Cerebellar nuclear complex (tissue), 1 donor: ENCODE measurements around the gene NAP1L3.

Experiments
- DNase-seq, 2 experiments: peaks; one replicate each; lab custom pipeline; 2025; lab: John Stamatoyannopoulos, UW

Gene NAP1L3, protein sequence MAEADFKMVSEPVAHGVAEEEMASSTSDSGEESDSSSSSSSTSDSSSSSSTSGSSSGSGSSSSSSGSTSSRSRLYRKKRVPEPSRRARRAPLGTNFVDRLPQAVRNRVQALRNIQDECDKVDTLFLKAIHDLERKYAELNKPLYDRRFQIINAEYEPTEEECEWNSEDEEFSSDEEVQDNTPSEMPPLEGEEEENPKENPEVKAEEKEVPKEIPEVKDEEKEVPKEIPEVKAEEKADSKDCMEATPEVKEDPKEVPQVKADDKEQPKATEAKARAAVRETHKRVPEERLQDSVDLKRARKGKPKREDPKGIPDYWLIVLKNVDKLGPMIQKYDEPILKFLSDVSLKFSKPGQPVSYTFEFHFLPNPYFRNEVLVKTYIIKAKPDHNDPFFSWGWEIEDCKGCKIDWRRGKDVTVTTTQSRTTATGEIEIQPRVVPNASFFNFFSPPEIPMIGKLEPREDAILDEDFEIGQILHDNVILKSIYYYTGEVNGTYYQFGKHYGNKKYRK

DNA sequence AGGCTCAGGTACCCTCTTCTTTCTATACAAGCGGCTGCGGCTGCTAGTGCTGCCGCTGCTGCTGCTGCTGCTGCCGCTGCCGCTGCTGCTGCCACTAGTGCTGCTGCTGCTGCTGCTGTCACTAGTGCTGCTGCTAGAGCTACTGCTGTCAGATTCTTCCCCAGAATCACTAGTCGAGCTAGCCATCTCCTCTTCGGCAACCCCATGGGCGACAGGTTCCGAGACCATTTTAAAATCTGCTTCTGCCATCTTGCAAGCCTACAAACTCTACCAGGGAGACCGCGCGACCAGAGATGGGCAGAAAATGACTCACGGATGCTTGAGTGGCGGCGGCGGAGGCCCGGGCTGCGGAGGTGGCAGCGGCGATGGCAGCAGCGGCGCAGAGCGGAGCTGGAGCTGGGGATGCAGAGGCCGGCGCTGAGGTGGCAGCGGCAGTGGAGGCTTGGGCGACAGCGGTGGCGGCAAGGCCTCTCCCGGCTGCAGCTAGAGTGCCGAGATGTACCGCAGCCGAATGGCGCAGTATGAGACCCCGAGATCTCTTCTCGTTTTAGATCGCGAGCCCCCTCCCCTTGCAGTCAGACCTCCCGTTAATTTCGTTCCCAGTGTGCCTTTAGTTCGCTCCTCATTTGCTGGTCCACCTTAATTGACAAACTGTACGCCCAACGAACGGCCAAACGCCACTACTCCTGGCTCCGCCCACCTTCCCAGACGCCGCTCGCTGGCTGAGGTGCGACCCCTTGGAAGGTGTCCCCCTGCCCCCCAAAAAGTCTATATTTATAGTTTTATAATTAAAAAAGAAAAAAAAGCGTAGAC, at the start of gene NAP1L3:
NAP1L3 (minus strand) TSS at position 523 of the 813 bp plus-strand sequence; CDS start at position 249, 274 bp downstream.
- DNase-seq = peak; percentile 11 to 59

DNA sequence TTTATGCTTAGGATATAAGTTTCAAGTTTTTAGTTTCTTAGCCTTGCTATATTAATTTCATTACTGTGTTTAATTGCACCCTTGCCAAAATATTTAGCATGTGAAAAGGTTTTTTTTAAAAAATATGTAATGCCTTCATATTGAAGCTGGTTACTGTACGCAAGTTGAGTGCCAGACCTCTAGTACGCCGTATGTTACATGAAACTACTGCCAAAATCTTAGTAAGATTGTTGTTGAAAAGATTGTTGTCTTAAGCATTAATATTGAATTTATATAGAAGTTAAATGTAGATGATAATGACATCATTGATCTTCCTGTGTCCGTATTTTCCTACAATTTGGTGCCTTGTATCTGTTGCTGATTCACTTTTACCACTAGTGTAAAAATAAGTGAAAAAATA, 37.7 kb upstream of the NAP1L3 start:
- no peak for DNase-seq

DNA sequence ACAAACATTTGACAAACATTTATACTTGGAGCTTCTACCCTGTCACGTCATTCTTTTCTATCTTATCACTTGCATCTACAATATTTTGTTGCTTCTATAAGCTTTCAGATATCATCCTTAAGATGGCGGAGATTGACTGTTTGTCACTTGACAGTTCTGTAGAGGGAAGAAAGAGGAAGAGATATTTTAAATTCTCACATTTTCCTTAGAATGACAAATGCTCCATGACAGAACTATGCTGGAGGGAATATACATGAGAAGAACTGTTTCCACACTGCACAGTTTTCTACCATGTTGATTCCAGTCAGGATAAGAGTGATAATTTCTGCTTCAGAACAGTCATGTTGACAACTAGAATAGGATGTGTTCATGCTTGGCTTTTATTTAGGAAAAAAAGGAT, 30.3 kb upstream of the NAP1L3 start:
- DNase-seq = no peak

DNA sequence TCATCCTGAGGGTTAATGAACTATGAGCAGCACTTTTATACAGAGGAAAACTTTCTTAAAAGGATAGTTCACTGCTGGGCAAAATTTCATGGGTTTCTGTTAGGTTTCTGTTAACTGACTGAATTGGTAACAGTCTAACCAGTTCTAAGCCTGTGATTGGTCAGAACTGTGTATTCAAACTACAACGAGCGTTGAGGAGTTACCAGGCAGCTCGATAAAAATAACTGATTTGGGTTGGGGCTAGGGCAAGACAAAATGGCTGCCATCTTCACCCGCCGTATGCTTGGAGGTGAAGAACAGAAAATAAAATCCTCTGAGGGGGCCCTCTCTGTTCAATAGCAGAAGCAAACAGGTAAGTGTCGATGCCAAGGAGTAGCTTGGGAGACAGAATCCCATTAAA, 22.6 kb upstream of the NAP1L3 start:
- DNase-seq = no peak

DNA sequence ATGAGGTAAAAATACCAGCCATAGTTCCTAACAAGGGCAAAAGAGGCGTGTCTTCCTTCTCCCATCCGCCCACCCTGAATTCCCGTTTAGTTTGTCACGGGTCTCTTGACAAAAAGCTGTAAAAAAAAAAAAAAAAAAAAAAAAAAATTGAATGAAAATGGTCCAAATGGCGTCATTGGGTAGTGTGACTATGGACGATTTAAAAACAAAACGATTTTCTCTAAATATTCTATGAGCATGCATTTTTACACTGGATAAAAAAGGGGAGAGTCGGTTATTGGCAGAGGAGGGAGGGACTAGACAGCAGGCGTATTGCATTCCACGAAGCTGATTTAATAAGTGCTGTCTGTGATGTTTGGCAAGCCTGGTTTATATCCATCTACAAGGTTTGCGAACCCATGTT, 492 bp upstream of the NAP1L3 start, which contains the start of gene FAM133A:
FAM133A (plus strand) TSS at position 338 of the 403 bp plus-strand sequence. CDS start 35,214 bp downstream, outside the sequence.
- DNase-seq = peak in 1 of 2 experiments; percentile 59

DNA sequence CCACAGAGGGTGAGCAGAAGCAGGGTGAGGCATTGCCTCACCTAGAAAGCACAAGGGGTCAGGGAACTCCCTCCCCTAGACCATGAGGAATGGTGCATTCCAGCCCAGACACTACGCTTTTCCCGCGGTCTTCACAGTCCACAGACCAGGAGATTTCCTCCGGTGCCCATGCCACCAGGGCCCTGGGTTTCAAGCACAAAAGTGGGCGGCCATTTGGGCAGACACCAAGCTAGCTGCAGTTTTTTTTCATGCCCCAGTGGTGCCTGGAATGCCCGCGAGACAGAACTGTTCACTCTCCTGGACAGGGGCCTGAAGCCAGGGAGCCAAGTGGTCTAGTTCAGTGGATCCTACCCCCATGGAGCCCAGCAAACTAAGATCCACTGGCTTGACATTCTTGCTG, 12.8 kb downstream of the NAP1L3 start:
- no peak for DNase-seq

DNA sequence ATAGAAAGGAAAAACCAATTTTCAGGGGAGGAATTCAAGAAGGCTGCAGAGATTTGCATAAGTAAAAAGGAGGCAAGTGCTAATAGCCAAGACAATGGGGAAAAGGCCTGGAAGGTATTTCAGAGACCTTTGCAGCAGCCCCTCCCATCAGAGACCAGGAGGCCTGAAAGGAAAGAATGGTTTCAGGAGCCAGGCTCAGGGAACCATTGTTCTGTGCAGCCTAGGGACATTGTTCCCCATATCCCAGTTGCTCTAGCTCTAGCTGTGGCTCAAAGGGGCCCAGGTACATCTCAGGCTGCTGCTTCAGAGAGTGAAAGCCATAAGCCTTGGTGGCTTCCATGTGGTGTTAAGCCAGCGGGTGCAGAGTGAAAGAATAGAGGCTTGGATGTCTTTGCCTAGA, 24.0 kb downstream of the NAP1L3 start:
- no peak for DNase-seq

DNA sequence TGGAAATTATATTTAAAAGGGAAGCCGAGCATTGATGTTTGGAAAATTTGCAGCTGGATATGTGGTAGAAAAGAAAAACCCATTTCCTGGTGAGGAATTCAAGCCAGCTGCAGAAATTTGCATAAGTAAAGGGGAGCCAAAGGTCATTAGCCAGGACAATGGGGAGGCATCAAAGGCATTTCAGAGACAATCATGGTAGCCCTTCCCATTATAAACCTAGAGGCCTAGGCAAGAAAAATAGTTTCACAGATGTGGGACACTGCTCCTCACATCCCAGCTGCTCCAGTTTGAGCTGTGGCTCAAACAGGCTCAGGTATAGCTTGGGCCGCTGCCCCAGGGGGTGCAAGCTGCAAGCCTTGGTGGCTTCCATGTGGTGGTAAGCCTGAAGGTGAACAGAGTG, 35.8 kb downstream of the NAP1L3 start:
- no peak for DNase-seq
